GM18951 (cell line): Measurements from ENCODE around the gene TRIM63.

Experiments used
- POLR2A ChIP-seq: IDR thresholded peaks from 4 replicates; pipeline ENCODE4 v1.6.1; 2011; ENCODE audit warnings: mild to moderate bottlenecking; ENCODE audit not compliant: insufficient read length, insufficient read depth; ENCODE audit errors: extremely low read depth
- in situ Hi-C: fragments of 300-500 bp; cut with MboI; formaldehyde crosslinking; loops from one replicate; pipeline ENCODE4 v1.12.0; 2022; ENCODE audit warnings: low sequenced_read_pairs, mixed read lengths, inconsistent platforms; ENCODE audit not compliant: unreplicated experiment

Gene TRIM63

GRCh38 chr1:26038904-26039303 lies 28.5 kb downstream of the TRIM63 start:
- in situ Hi-C loops, result no loop called here
- no peak for TF ChIP-seq POLR2A

- no peak for TF ChIP-seq POLR2A
- in situ Hi-C loops, result no loop called here
These were observed 29.0 kb downstream of the TRIM63 start for GRCh38 chr1:26038477-26038876.

- in situ Hi-C loops, result no loop called here
- TF ChIP-seq POLR2A, result no peak
These were observed 29.5 kb downstream of the TRIM63 start for GRCh38 chr1:26037904-26038303.

DNA sequence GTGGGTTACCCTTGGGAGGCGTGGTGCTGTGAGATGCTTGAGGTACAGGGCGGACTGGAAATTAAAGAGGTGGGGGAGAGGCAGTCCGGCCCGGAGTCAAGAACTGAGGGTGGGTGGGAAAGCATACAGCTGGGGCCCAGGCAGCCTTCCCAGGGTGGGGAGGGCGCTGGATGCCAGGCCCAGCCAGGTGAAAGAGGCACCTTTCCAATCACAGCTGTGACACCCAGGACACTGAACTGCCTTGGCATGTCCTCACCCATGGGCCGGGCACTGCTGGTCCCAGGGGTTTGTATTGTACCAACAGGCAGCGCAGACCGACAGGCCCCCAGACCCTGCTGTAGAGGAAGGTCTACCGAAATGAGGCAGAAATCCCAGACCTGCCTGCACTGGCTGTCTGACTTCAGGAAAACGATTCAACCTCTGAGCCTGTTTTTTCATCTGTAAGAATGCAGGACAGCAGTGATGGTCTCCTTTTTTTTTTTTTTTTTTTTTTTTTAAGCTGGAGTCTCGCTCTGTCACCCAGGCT lies 30.6 kb downstream of the TRIM63 start:
- TF ChIP-seq POLR2A, result no peak
- in situ Hi-C loops, result no loop called here

DNA sequence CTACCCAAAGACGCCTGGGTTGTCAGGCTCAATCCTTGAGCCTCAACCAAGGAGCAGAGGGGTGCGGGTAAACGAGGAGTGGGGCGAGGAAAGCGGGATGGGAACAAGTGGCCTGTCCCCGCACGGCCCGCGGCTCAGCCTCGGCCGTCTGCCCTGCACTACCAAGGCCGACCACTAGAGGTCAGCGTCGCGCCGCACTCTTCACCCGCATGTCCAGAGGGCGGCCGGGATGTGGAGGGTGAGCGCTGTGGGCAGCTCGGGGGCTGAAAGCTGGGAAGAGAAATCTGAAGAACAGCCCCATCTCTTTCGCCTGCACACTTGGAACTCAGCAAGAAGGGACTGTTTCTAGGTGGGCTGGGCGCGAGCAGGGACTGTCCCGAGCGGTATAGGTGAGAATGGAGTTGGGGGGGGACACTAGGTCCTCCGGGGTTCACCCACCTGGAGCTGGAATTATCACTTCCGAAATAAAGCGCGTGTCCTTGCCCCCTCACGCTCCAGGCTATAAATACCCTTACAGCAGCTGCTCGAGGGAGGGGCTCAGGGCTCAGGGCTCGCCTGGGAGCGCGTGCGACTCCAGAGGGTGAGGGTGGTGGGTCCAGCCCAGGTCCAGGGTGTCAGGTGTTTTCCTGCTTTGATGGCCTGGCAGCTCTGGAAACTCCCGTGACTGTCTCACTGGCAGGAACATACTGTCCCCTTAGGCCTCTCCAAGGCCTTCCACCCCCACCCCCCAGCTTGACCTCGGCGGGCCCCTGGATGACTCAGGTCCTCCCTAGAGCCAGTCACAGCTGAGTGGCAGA lies 31.3 kb downstream of the TRIM63 start:
- in situ Hi-C loops, result no loop called here
- TF ChIP-seq POLR2A, result no peak

DNA sequence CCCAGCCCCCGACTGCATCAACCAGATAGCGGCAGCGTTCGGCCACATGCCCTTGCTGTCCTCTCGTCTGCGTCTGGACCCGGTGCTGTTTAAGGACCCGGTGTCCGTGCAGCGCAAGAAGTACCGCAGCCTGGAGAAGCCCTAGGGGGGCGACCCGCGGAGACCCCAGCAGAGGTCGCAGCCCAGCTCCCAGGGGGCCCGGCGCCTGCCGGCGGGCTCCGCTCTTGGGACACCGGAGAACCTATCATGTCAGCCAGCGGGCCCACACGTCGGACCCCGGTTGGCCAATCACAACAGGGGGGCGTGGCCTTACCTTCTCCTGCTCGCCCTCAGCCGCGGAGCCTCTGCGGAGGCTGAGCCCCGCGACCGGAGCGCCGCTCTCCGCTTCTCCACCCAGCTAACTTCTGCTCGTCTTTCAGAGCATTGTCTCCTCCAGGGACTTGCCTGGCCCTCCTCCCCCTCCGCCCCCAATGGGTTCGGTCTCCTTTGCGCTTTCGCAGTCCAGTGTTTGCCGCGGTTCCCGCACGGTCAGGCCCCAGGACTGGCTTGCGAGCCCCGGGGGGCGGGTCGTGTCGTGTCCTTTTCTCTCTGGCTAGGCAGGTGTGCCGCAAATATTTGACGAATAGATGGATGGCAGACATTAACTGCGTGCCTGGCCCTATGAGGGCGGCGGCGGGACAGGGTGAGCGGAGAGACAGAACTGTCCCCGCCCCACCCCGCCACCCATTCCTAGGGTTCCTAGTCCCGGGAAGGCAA lies 32.0 kb downstream of the TRIM63 start:
- in situ Hi-C loops, result no loop called here

GRCh38 chr1:26034504-26035202 lies 32.8 kb downstream of the TRIM63 start:
- in situ Hi-C loops, result no loop called here
- TF ChIP-seq POLR2A, result no peak

More for the DNA sequence above, 32.0 kb downstream of the TRIM63 start:
- TF ChIP-seq POLR2A, result peak; percentile 15

DNA sequence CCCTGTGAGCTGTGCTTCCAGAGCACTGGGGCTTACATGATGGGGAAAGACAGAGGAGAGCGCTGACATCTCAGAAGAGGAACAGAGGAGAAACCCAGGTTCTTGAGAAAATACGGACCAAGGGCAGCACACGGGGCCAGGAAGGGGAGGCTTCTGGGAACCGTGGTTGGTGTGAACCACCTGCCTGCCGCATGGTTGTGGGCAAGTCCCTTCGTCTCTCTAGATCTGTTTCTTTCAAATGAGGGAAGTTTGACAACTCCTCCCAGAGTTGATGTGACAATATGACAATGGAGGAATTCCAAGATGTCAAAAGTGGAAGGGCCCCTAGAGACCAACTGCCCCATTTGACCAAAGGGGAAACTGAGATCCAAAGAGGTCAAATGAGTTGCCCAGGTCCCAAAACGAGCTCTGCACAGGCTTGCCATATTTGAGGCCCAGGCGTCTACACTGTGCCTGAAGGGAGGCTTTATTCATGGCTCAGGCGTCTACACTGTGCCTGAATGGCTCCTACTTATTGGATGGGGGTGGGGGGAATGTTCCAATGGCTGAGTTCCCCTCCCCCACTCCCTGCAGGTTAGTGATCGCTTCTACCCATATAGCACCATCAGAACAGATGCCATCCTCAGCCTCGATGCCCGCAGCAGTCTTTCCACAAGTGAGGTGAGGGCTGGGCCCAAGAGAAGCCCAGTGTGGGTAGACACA lies 34.6 kb downstream of the TRIM63 start:
- TF ChIP-seq POLR2A, result no peak
- in situ Hi-C loops, result no loop called here

DNA sequence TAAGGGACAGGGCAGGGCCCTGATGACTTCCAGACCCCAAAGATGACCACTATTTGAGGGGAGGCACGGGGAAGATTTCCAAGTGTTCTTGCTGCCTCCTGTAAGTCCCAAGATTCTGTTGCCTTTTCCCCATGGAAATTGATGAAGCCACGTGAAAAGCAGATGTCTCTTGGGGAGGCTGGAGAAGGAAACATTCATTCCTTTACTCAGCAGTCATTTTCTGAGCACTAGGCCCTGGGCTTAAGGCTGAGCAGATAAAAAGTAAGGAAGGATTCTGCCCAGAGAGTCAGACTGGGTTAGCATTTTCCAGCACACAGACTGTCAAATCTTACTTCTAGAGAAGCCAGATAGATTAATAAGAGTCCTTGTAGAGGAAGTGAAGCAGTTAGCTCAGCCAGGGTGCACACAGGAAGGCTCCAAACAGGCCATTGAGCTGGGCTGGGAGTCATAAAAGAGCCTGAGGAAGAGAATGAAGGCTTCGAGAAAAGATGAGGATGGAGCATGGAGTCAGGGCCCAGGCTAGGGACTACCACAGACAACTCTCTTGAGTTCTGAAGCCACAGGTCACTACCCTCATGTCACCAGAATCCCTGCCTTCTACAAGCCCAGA lies 35.7 kb downstream of the TRIM63 start:
- in situ Hi-C loops, result no loop called here

DNA sequence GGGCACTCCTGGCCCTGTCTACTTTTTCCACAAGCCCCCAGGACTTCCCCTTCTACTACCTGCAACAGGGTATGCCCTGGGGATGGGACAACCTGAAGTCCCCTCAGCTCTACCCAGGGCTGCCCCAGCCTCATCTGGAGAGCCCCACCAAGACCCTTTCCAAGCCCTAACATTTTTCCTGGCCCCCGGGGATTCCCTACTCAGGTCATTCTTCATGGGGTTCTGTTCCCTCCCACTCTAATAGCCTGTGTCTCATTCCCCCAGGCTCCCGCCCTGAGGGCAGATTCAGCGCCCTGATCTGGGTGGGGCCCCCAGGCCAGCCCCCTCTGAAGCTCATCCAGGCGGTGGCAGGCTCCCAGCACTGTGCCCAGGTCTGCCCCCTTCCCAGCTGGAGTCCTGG lies 36.2 kb downstream of the TRIM63 start:
- no peak for TF ChIP-seq POLR2A
- in situ Hi-C loops, result no loop called here

More for the DNA sequence above, 35.7 kb downstream of the TRIM63 start:
- no peak for TF ChIP-seq POLR2A

- in situ Hi-C loops, result no loop called here
- no peak for TF ChIP-seq POLR2A
These were observed 37.5 kb downstream of the TRIM63 start for GRCh38 chr1:26029864-26030481.

GRCh38 chr1:26029054-26029863 lies 38.2 kb downstream of the TRIM63 start:
- in situ Hi-C loops, result no loop called here
- no peak for TF ChIP-seq POLR2A
